Measurements from ENCODE around the gene GRIA3.
"Not testable (repeated sequence)": the region's sequence is repeated elsewhere in the genome, so short reads cannot be mapped to it uniquely, and the experiment has no call there.

GRIA3 gene

GRCh38 chrX:123475068-123475724 is 291.1 kb downstream of the GRIA3 start:
- no peak for DNase-seq

- no peak for DNase-seq
Measured at GRCh38 chrX:123476611-123477219, 292.6 kb downstream of the GRIA3 start.

GRCh38 chrX:123477673-123478072 is 293.6 kb downstream of the GRIA3 start:
- DNase-seq = no peak

GRCh38 chrX:123481913-123482851 is 298.1 kb downstream of the GRIA3 start:
- DNase-seq = no peak

- no peak for DNase-seq
Measured at GRCh38 chrX:123486297-123486696, 302.2 kb downstream of the GRIA3 start.

- DNase-seq = no peak
Measured at GRCh38 chrX:123487236-123487635, 303.2 kb downstream of the GRIA3 start.

- no peak for DNase-seq
Measured at GRCh38 chrX:123487669-123488068, 303.6 kb downstream of the GRIA3 start.

GRCh38 chrX:123489011-123489410 is 304.9 kb downstream of the GRIA3 start:
- DNase-seq = no peak

GRCh38 chrX:123493857-123494256 is 309.8 kb downstream of the GRIA3 start:
- no peak for DNase-seq

GRCh38 chrX:123499787-123500186 is 315.7 kb downstream of the GRIA3 start:
- no peak for DNase-seq

- DNase-seq = no peak
Measured at GRCh38 chrX:123504047-123504446, 320.0 kb downstream of the GRIA3 start.

GRCh38 chrX:123504630-123505270 is 320.7 kb downstream of the GRIA3 start:
- DNase-seq = no peak

- no peak for DNase-seq
Measured at GRCh38 chrX:123513585-123514278, 329.7 kb downstream of the GRIA3 start.

GRCh38 chrX:123514279-123514640 is 330.2 kb downstream of the GRIA3 start:
- DNase-seq = not testable (repeated sequence)

GRCh38 chrX:123518791-123519190 is 334.7 kb downstream of the GRIA3 start:
- DNase-seq = no peak

- DNase-seq = no peak
Measured at GRCh38 chrX:123525123-123525725, 341.1 kb downstream of the GRIA3 start.

GRCh38 chrX:123530726-123531125 is 346.6 kb downstream of the GRIA3 start:
- not testable (repeated sequence) for DNase-seq

Data from CD4-positive, alpha-beta T cell treated with Interleukin-6 for 4 hours (primary cell).